Urothelium cell line (cell line): ENCODE measurements around the gene SCAI.
"Not testable (repeated sequence)": the region's sequence is repeated elsewhere in the genome, so short reads cannot be mapped to it uniquely, and the experiment has no call there.

Experiments
- DNase-seq: peaks from one replicate; pipeline ENCODE4 v3.0.0; 2011; ENCODE audit warnings: low spot score, mixed read lengths
- FAIRE-seq: peaks from 2 replicates; lab custom pipeline; 2011; peaks lifted over from hg19 to GRCh38; lab: Jason Lieb, UNC

Gene SCAI

DNA sequence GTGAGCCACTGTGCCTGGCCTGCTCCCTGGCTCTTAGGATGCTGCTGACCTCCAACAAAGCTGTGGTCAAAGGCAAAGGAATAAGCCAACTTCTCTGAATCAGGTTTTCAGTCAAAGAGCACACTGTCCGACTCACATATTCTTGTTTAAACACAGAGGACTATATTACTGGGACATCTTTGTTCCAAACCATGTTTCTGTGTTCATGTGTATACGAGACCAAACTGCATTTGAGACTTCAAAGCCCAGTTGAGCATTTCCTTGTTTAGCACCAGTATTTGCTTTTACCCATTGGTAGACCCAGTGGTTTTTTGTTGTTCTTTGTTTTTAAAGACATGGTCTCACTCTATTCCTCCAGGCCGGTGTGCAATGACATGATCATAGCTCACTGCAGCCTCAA is 100.2 kb downstream of the SCAI start:
- DNase-seq = no peak
- FAIRE-seq = no peak

DNA sequence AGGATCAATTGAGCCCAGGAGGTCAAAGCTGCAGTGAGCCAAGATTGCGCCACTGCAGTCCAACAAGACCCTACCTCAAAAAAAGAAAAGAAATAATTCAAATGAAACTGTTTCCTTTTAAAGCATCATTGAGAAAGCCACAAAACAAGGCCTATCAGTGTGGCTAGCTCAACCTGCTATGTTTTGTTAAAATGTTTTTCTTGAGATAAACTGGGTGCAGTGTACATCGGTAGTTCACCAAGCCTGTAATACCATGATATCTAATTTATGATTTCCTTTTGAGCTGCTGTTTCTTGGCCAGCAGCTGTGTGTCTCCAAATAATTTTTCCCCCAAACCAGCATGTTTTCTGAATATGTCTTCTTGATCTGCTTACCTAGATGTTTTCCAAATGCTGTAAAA is 105.2 kb downstream of the SCAI start:
- DNase-seq = no peak
- FAIRE-seq = no peak

DNA sequence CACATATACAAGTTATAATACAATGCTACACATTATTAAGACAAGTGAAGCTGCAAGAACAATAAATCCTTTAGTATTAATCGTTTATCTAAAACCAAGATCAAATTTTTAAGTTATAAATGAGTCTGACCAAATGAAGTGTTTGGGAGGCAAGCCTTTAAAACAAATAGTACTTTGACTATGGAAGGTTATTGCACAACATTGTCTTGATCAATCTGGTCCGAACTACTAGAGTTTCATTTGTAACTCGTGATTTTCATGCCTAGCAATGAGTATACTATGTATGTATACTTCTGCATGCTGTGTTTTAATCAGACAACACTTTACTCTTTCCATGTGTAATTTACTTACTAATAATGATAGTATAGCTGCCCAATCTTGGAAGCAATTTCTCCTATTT is 115.3 kb downstream of the SCAI start:
- FAIRE-seq (no peak), DNase-seq (no peak)

DNA sequence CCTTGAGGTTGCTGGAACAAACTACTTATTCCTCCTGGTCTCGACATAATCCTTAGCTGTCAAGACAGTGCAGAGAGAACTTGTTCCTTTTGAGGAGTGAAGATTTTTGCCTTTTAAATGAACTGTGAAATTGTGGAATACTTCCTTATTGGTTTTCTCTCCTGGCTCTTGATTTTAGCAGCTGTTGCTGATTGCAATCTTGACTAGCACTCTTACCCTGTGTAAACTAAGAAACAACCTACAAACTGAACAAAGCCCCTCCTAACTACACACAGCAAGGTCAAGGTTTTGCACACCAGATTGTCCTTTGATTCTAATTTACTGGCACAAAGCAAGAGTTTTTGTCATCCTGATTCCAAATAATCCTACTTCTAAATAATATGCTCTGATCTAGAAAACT is 118.4 kb downstream of the SCAI start:
- DNase-seq (no peak), FAIRE-seq (no peak)

DNA sequence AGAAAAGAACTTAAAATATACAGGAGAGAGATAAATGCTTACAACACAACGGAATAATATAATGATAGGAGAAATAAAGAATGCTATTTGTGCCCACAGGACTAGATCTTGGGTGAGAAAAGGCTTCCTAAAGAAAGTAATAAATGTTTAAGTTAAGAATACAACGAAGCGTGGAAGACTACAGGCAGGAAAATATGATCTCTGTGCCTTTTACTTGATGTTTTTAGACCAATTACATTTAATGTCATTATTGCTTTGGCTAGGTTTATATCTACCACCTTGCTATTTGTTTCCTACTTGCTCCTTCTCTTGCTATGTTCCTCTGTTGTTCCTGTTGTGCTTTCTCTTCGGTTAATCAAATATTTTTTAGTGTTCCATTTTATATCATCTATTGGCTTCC is 122.3 kb downstream of the SCAI start:
- no peak for FAIRE-seq

DNA sequence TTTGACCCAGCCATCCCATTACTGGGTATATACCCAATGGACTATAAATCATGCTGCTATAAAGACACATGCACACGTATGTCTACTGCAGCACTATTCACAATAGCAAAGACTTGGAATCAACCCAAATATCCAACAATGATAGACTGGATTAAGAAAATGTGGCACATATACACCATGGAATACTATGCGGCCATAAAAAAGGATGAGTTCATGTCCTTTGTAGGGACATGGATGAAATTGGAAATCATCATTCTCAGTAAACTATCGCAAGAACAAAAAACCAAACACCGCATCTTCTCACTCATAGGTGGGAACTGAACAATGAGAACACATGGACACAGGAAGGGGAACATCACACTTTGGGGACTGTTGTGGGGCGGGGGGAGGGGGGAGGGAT is 127.7 kb downstream of the SCAI start:
- not testable (repeated sequence) for FAIRE-seq, DNase-seq

More for the DNA sequence above, 122.3 kb downstream of the SCAI start:
- DNase-seq = no peak

DNA sequence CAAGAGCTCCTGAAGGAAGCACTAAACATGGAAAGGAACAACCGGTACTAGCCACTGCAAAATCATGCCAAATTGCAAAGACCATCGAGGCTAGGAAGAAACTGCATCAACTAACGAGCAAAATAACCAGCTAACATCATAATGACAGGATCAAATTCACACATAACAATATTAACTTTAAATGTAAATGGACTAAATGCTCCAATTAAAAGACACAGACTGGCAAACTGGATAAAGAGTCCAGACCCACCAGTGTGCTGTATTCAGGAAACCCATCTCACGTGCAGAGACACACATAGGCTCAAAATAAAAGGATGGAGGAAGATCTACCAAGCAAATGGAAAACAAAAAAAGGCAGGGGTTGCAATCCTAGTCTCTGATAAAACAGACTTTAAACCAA is 131.3 kb downstream of the SCAI start:
- not testable (repeated sequence) for DNase-seq, FAIRE-seq

DNA sequence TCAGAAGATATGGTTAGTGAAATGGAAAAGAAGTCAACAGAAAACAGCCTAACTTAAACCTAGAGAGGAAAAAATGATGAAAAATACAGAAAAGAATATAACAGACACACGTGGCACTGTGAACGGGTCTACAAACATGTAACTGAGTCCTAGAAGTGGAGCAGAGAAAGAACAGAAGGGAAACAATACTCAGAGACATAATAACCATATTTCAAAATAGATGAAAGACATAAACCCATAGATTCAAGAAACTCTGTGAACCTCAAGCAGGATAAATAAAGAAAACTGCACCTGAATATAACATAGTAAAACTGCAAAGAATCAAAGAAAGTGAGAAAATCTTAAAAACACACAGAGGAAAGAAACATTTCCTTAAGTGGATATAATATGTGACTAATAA is 134.7 kb downstream of the SCAI start:
- no peak for FAIRE-seq
- no peak for DNase-seq

DNA sequence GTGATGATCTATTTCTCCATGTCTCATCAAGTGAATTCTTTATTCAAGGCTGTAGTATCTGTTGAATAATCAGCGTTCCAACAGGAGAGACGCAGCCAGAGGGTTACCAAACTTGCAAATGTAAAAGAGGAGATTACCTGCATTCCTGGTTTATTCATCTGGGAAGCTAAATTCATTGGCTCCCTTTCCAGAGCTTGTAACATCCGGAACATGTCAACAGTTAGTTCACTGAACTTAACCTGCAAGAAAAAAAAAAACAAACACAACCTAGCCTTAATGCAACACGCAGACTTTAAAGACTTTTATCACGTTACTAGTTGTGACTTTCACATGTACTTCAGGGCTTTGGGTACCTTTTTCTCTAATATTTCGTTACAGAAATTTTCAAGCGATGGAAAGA is 140.0 kb downstream of the SCAI start:
- FAIRE-seq (no peak), DNase-seq (no peak)

DNA sequence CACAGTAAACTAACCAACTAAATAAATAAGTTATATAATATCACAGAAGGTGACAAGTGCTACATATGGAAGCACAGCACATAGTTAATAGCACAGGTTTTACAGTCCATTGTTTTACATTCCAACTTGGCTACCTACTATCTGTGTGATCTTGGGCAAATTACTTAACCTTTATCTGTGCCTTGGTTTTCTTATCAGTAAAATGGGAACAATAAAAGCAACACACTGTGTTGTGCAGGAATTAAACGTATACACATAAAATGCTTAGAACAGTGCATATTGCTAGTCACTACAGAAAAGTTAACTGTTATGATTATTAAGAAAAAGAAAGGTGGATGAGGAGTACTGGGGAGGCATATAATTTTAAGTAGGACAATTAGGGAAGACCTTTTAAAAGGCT is 159.6 kb downstream of the SCAI start:
- DNase-seq = no peak
- no peak for FAIRE-seq

DNA sequence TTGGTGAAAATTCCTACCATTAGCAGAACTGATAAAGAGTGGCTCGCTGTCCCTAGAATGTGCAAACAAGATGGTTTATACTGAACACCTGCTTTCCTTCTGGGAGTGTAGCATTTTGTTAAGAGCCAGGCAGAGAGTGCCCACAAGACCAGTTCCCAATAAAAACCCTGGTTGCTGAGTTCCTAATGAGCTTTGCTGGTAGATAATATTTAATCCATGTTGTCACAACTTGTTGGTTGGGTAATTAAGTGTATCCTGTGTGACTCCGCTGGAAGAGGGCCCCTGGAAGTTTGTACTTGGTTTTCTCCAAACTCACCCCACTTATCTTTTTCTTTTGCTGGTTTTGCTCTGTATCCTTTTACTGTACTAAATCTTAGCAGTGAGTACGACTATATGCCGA is 162.9 kb downstream of the SCAI start:
- no peak for FAIRE-seq
- DNase-seq = no peak

DNA sequence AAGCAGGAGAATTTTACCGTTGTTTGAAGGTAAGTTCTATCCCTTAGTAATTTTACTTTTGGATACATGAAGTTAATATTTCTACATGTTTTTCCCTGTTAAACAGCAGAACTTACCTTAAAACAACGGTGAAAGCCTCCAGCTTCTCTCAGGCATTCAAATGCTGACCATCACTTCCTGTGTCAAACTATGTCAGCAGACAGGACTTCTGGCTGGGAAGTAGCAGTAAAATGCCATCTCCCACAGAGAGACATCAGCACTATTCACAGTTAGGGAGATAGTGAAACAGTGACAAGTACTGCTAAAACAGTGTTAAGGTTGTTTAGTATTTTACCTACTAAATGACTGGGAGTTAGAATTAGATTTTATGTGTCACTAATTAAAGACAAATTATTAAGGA is 168.2 kb downstream of the SCAI start:
- no peak for FAIRE-seq
- no peak for DNase-seq

DNA sequence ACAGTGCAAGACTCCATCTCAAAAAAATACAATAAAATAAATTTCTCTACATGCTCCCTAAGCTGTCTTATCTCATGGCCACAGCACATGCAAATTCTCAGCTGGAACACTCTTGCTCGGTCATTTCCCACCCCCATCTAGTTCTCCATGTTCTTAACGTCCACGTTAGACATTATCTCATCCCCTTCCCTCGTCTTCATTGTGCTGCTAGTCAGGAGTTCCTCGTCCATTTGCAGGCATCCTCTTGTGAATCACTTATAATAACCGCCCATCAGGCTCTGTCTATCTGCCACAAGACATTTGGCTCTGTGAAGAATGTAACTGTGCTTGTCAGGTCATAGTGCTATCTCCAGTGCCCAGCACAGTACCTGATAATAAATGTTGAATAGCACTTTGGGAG is 169.5 kb downstream of the SCAI start:
- no peak for DNase-seq
- no peak for FAIRE-seq

DNA sequence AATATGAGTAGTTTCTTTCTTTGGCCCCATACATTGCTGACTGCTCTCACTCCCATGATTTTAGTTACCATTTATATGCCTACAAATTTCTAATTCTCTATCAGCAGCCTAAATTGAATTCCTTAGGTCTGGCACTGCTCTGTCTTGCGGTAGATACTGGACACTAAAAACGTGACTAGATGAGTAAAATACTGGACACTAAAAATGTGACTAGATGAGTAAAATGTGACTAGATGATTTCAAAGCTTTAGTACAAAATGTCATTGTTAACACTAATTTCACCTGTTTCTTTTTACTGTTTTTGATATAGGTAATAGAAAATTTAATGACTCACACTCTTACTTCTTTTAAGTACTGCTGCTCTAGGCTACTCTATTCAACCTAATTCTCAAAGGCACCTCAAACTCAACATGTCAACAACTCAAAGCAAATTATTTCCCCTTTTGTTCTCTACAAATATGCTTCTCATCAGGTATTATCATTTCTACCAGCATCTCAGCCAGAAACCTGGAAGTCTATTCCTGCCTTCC is 171.0 kb downstream of the SCAI start:
- FAIRE-seq = no peak
- no peak for DNase-seq

DNA sequence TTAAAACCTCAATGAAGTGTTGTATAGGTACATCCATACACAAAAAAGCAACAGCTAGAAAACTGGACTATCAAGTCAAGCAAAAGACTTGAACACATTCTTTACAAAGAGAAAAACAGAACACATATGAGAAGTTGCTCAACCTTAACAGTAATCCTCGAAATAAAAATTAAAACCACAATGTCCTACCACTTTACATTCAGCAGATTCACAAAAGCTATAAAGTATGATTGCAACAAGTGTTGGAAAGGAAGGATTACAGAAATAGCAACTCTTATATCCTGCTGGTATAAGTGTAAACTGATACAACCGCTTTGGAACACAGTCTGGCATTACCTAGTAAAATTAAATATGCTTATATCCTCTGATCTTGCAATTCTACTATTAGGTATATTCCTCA is 173.9 kb downstream of the SCAI start:
- FAIRE-seq (no peak), DNase-seq (no peak)

DNA sequence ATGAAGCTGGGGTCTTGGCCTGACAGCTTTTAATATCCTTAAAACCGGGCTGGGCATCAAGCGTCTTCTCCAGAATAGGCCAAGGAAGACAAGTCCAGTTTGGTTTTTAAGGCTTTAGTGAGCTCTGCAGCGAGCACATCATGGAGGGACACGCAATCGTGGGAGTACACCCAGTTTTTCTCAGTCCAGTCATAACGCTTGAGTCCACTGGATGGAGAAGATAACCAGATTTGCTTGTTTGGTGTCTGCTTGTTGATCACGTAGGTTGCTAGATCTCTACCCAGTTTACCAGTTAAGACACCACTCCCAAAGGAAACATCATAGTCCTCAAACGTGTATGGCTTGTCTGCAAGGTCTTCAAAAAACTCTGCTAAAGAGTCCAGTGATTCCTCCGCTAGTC is 175.1 kb downstream of the SCAI start:
- FAIRE-seq = no peak
- no peak for DNase-seq

DNA sequence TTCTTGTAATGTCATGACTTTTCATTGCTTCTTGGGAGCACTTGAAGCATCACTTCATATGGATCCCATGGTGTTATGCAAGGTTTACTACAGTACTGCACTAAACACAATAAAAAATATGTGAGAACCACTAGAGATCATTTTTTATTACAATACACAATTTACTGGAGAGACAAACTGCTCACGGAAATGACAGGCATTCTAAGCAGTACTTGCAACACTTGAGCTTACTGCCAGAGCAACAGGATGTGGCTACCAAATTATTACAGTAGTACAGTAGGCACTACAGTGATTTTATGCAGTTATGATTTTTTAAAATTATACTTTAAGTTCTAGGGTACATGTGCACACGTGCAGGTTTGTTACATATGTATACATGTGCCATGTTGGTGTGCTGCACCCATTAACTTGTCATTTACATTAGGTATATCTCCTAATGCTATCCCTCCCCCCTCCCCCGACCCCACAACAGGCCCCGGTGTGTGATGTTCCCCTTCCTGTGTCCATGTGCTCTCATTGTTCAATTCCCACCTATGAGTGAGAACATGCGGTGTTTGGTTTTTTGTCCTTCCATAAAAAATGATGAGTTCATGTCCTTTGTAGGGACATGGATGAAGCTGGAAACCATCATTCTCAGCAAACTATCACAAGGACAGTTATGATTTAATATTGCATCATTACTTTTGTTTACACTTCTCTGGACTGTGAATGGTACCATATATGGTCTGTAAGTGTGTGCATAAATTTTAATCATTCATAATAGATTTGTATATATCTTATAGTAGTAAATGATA is 177.4 kb downstream of the SCAI start:
- FAIRE-seq, DNase-seq: not testable (repeated sequence)

DNA sequence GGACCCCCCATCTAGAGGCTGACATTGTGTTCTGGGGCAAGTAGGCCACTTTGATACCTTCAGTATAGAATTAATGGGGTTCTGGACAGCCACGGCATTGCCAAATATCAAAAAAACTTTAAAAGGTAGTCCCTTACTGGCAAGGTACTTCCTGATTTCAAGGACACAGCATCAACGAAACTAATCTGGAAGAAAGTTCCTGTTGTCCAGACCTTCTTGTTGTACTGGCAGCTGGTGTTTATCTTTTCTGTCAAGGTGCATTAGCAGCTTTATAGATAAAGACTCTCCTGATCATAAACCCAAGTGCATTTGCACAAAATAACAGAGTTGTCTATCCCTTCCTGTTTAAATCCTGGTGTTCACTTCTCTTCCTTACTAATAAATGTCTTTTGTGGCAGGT is 178.7 kb downstream of the SCAI start:
- DNase-seq (no peak), FAIRE-seq (no peak)

DNA sequence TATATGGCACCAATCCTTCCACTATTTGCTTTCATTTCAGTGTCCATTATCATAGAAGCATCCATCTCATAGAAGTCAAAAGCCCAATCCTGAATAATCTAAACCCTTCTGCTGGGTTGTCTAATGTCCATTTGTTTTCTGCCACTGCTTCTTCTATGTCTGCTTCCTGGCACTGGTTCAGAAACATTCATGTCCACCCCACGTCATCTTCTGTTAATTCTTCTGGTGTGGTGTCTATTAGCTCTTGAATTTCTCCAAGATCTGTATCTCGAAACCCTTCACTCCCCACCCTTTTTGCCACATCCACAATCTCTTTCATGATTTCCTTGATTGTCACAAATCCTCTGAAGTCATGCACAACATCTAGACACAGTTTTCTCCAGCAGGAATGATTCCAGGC is 179.3 kb downstream of the SCAI start:
- FAIRE-seq (no peak), DNase-seq (no peak)

DNA sequence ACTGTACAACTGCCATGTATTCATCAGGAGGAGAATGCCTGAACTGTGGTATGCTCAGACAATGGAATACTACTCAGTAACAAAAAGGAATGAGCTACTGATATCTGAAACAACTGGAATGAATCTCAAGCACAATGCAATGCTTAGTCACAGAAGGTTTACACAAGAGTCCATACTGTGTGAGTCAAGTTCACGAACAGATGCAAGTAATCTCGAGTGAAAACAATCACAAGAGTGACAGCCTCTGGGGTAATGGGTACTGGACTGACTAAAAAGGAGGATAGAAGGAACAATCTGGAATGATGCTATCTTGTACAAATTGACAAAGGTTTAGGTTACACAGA is 182.9 kb downstream of the SCAI start:
- FAIRE-seq (no peak), DNase-seq (no peak)

DNA sequence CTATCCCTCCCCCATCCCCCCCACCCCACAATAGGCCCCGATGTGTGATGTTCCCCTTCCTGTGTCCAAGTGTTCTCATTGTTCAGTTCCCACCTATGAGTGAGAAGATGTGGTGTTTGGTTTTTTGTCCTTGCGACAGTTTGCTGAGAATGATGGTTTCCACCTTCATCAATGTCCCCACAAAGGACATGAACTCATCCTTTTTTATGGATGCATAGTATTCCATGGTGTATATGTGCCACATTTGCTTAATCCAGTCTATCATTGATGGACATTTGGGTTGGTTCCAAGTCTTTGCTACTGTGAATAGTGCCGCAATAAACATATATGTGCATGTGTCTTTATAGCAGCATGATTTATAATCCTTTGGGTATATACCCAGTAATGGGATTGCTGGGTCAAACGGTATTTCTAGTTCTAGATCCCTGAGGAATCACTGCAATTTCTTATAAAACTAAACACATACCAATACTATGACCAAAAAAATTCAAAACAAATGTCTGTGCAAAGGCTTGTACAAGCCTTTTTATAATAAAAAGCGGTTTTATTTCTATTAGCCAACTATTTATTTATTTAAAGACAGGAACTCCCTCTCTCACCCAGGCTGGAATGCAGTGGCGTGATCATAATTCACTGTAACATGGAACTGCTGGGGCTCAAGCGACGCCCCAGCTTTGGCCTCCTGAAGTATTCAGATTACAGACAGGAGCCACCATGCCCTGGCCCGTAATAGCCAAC is 183.5 kb downstream of the SCAI start:
- FAIRE-seq, DNase-seq: not testable (repeated sequence)

DNA sequence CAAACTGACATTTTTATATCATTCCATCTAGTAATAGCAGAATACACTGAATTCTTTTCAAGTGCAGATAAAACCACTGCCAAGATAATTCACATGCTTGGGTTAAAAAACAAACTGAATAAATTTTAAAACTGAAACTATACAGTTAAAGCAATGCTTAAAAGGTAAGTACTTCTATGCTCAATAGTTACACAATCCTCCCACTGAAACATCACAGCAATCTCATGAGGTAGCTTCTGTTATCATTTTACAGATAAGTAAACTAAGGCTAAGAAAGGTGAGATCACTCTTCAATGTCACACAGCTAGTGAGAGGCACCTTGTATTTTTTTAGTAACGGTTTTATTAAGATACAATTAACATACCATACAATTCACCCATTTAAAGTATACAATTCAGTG is 189.1 kb downstream of the SCAI start:
- FAIRE-seq = no peak
- DNase-seq = no peak
